GM10847 (cell line): ENCODE results near the gene ANKRD13B.

ENCODE experiments used
- POLR2A ChIP-seq: IDR thresholded peaks from 2 replicates; pipeline ENCODE4 v1.6.1; 2011; ENCODE audit not compliant: insufficient read length; ENCODE audit errors: extremely low read depth

ANKRD13B gene

DNA sequence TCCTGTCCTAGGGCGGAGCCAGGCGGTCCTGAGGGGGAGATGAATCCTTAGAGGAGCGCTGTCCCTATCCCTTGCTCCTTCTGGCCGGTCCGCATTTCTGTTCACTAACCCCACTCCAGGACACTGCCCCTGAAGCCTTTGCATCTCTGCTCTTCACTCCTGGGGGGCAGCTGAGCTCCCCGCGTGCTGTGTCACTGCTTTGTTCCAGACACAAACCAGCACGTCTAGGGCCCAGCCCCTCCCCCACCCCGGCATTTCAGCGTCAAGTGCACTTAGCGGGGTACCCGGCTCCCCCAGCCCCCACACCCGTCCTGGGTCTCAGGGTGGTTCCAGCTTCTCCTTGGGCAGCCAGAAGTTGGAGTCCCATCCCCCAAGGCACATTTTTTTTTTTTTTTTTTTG lies 20.9 kb downstream of the ANKRD13B start:
- TF ChIP-seq POLR2A, result no peak

DNA sequence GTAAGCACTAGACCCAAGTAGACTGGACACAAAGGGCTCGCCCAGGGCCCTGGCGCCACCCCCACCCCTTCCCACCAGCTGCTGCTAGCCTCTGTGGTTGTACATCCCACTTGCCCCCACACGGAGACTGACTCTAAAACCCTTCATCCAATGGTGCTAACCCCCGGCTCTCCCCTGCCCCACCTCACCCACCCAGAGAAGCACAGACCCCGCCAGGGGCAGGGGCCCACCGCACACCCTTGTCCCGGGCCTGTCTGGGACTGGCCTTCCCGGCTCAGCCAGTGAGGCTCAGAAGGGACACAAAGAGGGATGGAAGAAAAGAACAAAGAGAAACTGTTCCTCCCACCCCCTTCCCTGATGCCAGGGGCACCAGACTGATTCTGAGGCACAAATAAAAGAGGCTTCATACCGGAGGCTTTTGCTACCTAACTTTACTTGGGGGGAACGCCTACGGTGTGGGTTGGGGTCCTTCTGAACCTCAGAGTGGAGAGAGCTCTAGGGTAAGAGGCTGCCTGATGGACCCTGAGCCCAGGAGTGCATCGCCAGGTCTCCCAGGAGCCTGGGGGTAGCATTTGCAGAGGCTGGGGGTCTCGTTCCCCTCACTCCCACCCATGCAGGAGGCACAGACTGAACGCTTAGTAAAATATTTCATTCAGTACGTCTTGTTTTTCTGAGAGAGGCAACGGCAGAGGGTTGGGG lies 21.6 kb downstream of the ANKRD13B start:
- no peak for TF ChIP-seq POLR2A

DNA sequence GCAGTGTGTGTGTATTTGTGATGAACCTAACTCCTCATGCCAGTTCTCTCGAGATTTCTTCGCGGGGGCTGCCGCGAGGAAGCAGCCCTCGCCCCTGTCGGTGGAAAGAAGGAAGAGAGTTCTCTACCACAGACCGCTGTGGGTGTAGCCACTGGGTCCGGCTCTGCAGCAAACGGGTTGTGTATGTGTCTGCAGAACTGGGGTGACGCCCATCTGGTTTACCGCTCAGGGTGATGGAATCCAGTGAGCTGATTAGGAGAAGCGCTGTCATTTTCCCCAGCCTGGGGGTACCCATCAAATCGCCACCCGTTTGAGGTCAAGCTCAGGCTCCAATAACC lies 22.1 kb downstream of the ANKRD13B start:
- TF ChIP-seq POLR2A, result no peak

DNA sequence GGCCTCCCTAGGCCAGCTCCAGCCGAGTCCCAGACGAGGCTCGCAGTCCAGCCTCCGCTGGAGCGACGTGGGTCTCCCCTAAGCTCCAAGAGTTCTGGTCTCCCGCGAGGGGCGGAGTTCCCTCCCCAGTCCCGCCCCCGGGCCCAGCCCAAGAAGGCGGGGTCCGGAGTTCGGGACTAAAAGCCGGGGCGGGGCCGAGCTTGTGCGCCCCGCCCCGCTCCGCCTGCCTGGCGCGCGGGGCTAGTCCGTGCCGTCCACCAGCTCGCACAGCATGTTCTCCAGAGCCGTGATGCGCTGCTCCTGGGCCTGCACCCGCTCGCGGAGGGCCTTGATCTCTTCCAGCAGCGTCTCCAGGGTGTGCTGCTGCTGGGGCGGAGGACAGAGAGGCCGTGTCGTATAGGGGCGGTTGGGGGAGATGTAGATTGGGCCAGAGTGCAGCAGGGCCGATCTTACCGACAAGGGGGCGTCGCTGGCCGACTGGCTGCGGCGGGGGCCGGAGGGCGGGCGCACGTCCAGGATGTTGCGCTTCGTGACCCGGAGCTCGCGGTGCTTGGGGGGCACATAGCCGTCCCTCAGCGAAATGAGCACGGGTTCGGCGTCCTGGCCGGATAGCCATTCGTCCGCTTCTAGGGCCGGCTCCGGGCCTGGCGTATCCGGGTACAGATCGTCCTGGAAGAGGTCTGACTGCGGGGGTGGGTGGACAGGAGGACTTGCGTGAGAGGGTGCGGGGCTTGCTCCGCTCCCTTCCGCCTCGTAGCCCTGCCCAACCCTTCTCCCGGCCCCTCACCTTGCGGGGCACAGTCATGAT lies 22.8 kb downstream of the ANKRD13B start:
- no peak for TF ChIP-seq POLR2A

DNA sequence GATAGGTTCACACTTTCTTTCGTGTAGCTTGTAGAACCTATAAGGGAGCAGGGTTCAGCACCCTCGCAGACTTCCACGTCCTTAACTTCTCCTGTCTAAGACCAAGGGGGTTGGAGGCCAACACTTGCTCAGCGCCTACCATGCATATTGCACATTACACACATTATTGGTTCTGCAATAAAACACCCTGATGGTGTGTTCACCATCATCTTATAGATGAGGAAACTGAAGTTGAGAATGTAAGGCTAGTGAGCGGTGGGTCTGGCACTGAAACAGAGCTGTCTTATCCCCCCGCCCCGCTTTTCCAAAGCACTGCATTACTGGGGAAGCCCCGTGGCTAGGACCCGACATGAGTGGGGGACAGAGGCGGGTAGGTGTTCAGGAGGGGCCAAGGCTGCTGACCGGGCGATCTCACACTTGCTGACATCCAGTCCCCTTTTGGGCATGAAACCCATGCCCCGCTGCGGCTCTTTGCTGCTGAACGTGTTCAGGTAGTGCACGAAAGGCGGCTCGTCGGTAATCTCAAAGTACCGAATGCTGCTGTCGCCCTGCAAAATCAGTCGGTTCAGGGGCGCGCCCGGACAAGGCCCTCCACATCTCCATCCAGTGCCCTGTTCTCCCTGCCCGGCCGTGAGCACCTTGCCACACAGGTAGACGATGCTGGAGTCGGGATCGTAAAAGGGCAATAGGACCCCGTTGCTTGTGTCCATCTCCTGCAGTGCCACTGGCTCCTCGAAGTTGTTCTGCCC lies 23.5 kb downstream of the ANKRD13B start:
- TF ChIP-seq POLR2A, result no peak

DNA sequence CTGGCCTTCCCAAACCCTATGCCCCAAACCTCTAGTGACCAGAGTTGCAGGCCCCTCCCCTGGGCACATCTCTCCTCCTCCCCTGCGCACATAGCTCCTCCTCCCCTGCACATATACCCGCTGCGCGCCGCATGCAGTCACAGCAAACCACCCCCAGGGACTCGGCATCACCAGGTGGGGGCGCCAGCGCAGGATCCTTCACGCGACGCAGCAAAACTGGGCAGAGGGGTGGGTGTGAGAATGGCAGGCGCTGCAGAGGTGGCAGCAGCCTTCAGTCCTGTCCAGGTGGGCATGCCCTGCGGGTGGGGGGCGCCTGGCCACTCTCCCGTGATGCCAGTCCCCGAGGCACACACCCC lies 24.2 kb downstream of the ANKRD13B start:
- no peak for TF ChIP-seq POLR2A

DNA sequence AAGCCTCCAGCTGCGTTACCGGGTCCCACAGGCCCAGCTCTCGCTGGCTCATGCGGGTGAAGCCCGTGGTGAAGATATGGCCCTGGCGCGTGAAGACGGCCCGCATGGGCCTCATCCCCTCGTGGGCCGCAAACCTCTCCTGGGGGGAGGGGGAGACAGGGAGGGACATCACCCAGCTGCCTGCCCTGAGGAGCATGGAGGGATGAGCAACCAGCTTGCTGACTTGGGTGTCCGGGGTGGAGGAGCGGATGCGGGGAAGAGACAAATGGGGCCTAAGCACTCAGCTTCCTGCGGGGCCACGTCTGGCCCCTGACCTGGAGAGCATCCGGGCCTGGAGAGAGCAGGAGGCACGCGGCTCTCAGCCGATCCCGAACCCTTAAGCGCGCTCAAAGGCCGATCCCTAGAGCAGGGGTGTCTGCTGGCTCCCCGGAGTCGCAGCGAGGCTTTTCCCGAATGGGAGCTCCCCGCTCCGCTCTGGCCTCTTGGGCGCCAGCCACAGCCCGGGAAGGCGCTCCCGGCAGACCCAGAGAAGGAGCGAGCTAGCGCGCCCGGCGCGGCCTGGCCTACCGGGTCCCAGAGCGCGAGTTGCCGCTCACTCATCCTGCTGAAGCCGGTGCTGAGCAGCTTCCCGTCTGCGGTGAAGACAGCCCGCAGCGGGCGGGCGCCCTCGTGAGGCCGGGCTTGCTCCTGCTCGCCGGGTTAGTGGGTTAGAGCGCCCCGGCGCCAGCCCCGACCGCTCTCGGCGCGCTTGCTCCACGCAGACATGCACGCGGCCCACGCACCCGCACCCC lies 24.7 kb downstream of the ANKRD13B start:
- peak; percentile 23 for TF ChIP-seq POLR2A

DNA sequence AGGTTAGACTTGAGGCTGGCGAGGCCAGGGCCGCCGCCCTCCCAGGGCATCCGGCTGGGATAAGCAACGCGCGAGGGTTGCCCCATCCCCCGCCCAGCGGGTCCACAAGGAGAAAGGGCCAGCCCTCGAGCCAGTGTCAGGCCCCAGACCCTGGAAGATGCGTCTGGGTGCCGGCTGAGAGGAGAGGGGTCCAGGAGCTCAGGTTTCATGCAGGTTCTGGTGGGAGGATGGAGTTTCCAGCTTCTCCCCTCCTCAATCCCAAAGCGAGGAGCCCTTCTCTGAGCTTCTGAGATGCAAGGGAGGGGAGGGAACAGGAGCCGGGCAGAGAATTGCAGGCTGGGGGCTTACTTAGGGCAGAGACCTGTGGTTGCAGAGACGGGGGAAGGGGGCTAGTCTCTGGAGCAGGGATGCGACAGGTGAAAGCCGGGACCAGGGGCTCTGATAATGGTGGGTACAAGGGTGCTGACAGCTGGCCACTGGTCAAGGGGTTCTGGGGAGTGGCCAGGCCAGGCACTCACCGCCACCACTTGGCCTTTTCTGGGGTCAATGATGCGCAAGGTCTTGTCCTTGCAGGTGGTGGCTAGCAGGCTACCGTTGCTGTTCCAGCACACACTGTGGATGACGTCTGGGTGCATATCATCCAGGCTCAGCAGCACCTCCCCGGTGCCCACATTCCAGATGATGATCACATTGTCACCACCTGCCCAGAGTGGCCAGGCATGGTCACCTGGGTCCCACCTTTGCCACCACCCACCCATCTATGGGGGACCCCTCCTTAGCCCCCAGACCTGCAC lies 25.5 kb downstream of the ANKRD13B start:
- TF ChIP-seq POLR2A, result no peak

DNA sequence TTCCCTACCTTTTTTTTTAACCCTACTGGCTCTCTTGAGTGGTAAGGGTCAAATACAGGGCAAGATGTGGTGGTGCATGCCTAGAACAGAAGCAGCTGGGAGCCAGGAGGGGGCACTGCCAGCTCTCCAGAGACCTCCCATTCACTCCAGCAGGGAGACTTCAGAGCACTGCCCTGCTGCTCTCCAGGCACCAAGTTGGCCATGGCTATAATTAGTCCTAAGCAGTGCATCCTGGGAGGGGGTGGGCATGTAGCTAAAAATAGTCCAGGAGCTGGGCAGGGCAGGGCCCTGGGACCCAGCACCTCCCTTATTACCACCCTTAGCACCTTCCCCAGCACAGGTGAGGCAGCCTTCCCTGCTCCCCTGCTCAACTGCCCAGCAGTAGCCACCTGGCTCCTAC lies 26.3 kb downstream of the ANKRD13B start:
- TF ChIP-seq POLR2A, result no peak

DNA sequence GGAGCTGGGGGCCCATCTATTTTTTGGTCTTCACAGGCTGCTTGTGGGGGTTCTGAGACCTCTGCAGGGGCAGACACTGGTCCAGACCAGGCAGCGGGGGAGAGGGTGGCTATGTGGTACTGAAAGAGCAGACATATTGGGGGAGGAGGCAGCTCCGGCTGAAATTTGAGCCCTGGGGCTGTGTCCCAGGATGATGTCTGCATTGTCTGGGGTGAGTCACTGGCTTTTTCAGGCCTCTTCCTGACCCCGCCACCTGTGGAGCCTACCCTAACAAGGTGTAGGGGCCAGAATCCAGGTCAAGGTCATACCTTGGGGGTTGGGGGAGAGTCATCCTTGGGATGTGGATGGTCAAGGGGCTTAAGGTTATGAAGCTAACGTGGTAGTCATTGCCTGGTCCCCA lies 27.3 kb downstream of the ANKRD13B start:
- no peak for TF ChIP-seq POLR2A

DNA sequence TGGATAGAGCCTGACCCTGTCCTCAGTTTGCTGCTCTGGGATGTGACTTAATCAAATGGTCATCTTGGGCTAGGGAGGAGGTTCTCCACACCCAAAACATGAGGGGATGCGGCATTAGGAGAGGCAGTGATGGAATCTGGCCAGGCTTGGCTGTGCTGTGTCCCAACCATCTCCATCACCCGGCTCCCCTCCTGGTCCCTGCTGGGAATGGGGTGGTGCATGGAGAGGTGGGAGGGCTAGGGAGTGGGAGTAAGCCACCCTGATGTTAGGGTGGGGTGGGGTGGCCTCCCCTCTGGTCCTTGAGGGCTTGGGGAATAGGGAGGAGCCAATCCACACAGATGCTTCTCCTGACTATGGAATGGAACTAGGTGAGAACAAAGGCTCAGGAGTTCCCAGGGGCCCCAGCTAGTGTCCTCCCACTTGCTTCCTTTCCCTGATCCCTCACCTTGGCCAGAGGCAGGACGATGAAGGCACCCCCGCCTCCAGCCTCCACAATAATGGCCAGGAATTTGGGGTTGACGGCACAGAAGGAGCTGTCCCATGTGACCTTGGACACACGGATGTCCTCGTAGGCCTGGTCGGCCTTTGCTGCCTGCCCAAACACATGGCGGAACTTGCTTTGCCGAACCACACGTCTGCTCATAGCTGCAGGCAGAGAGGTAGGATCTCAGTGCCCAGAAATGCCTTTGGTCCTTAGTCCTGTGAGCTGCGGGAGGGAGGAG lies 28.0 kb downstream of the ANKRD13B start:
- no peak for TF ChIP-seq POLR2A

DNA sequence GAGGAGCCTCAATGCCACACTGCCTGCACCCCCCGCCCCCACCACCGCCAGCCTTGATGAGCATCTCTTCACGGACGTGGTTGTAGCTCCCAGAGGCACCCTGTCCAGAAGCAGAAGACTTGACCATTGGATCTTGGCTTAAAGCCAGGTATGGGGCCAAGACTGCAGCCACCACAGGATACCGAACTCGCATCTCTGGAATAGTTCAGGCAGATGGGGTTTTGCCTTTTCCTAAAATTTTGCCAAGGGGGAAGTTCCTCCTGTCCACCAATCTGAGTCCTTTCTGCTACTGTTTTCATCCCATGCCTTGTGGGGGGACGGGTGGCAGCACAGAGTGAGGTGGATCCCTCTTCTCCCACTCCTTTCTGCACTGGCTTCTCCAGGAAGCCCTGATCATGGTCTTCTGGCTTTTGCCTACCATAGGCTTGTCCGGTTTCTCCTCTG lies 28.8 kb downstream of the ANKRD13B start:
- no peak for TF ChIP-seq POLR2A

DNA sequence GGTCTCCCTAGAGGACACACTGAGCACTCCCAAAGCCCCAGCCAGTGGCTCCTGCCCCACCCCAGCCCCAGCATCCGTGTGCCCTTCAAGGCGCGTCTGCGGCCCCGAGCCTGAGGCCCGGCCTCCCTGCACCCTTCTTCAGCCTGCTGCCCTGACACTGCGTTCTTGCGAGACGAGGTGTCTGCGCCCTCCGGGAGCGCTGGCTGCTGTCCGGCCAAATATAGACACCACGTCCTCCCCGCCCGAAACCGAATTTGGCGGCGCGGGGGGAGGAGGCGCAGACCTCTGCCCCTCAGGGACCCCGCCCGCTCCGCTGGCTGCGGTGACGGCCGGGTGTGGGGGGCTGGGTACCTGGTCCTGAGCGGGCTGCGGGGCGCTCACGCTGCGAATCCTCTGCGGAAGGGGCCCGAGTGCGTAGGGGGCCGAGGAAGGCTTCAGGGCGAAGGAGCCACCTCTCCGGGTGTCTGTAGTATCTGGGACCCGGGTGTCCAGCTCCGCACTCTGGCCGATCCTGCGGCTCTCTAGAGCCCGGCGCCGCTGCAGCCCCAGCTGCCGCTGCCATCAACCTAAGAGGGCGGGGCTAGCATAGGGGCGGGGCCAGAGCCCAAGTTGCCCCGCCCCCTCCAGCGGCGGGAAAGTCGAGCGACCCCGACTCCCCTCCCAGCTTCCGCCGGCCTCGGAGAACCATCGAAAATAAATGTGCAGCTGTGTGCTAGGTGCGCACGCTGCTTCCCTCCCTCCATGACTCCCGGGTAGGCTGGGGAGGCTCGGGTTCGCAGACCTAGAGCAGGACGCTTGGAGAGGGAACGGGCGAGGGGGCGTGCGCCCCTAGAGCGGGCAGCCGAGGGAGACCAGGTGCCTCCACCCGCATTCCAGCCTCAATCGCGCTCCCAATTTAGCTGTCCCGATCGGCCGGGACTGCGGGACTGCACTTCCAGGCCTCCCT lies 29.7 kb downstream of the ANKRD13B start, which contains the start of gene CORO6:
TSS of gene CORO6 (minus strand) at position 576 of the 946 bp plus-strand sequence. CDS start 1,491 bp downstream, outside the sequence.
- TF ChIP-seq POLR2A, result no peak
